Lower leg skin (tissue), 4 donors: ENCODE data around the gene GDF2. TPM values are rescaled to one million over a fixed set of nuclear protein-coding genes. Genes with fewer than 3 reads are reported as not detected.

Source experiments
- DNase-seq, 2 donors: peaks; one replicate each; pipeline ENCODE4 v3.0.0-alpha.2; 2019; ENCODE audit warnings: low spot score in 2 of 2
- H3K4me3 ChIP-seq: fragments of 200-600 bp; sonication (generic); 2 replicates; pipeline ENCODE4 v1.5.1; 2017; ENCODE audit warnings: mild to moderate bottlenecking, low read depth; ENCODE audit not compliant: poor library complexity, severe bottlenecking
- CTCF ChIP-seq, 3 donors: fragments of 450-650 bp; IDR thresholded peaks; one replicate each; pipeline ENCODE4 v1.5.1; 2016; ENCODE audit warnings: antibody characterized with exemption in 3 of 3, mild to moderate bottlenecking in 3 of 3, moderate library complexity in 2 of 3
- POLR2A ChIP-seq, 2 donors: fragments of 450-650 bp; IDR thresholded peaks; one replicate each; pipeline ENCODE4 v1.6.1; 2016 to 2017; ENCODE audit warnings: antibody characterized with exemption in 2 of 2, mild to moderate bottlenecking in 1 of 2, moderate library complexity in 1 of 2
- WGBS, 2 donors: methylation state at CpG; one replicate each; pipeline ENCODE4 v1.1.5; 2018; 5-methylcytosine and 5-hydroxymethylcytosine counted together
- intact Hi-C: fragments of 100-400 bp; cut with DNase I; formaldehyde crosslinking; loops from one replicate; pipeline ENCODE4 v1.15.0; 2023; ENCODE audit warnings: low total_unique reads
- total RNA-seq, 4 donors: library from RNA; depleted of rRNA; stranded (reverse); fragments of >200 nt; gene quantifications; one replicate each; pipeline ENCODE4 v1.1.0, GENCODE V29; 2016

Gene GDF2
- not detected for total RNA-seq

DNA sequence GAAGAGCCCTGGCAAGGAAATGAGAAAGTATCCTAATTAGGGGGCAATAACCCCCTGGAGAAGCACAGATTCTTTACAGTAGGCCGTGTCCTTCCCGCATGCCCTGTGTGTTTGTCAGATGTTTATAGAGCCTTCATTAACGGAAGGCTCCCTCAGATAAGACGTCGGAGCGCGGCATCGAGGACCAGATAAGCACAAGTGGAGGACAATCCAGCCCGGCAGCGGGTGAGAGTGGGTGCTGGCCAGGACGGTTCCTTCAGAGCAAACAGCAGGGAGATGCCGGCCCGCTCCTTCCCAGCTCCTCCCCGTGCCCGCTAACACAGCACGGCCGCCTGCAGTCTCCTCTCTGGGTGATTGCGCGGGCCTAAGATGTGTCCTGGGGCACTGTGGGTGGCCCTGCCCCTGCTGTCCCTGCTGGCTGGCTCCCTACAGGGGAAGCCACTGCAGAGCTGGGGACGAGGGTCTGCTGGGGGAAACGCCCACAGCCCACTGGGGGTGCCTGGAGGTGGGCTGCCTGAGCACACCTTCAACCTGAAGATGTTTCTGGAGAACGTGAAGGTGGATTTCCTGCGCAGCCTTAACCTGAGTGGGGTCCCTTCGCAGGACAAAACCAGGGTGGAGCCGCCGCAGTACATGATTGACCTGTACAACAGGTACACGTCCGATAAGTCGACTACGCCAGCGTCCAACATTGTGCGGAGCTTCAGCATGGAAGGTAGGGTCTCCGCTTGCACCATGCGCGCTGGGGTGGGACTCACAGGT is at the start of gene GDF2:
Gene GDF2 (plus strand): TSS at position 155 of the 762 bp plus-strand sequence. CDS start 215 bp downstream, at position 370.
- 91 to 93% methylated on average over 34 to 35 of the region's 35 CpGs for WGBS, 2 donors
- peak in 1 of 2 donors; percentile 83 for DNase-seq
- intact Hi-C loops, result no loop called here
- no peak within 1 kb of the TSS for H3K4me3 ChIP-seq
- TF ChIP-seq POLR2A (IDR thresholded peaks at IDR 0.05) (no peak), CTCF (IDR thresholded peaks at IDR 0.05) (no peak)

- WGBS, 2 donors, result 83 to 100% methylated on average over 2 of the region's 2 CpGs
- no peak overlapping the region for H3K4me3 ChIP-seq
- no peak for TF ChIP-seq POLR2A (IDR thresholded peaks at IDR 0.05)
- no peak for TF ChIP-seq CTCF (IDR thresholded peaks at IDR 0.05)
- intact Hi-C loops, result no loop called here
- peak in 1 of 2 donors; percentile 39 for DNase-seq
These were observed 46.2 kb upstream of the GDF2 start for GRCh38 chr10:47276071-47276470.

GRCh38 chr10:47276576-47277351 is 45.5 kb upstream of the GDF2 start:
- H3K4me3 ChIP-seq, result no peak overlapping the region
- 67 to 79% methylated on average over 11 of the region's 11 CpGs for WGBS, 2 donors
- TF ChIP-seq POLR2A (IDR thresholded peaks at IDR 0.05) (no peak), CTCF (IDR thresholded peaks at IDR 0.05) (no peak)
- intact Hi-C loops, result no loop called here
- DNase-seq, result peak in 1 of 2 donors; percentile 75

- DNase-seq, result peak in 1 of 2 donors; percentile 77
- no peak overlapping the region for H3K4me3 ChIP-seq
- WGBS, 2 donors, result 64 to 65% methylated on average over 7 of the region's 7 CpGs
- intact Hi-C loops, result no loop called here
- TF ChIP-seq POLR2A (IDR thresholded peaks at IDR 0.05), result no peak
- no peak for TF ChIP-seq CTCF (IDR thresholded peaks at IDR 0.05)
These were observed 44.7 kb upstream of the GDF2 start for GRCh38 chr10:47277352-47278151.

GRCh38 chr10:47278152-47278473 is 44.1 kb upstream of the GDF2 start:
- H3K4me3 ChIP-seq, result no peak overlapping the region
- WGBS, 2 donors, result 78 to 85% methylated on average over 14 to 15 of the region's 15 CpGs
- intact Hi-C loops, result no loop called here
- TF ChIP-seq POLR2A (IDR thresholded peaks at IDR 0.05), result no peak
- no peak for TF ChIP-seq CTCF (IDR thresholded peaks at IDR 0.05)
- DNase-seq, result peak in 1 of 2 donors; percentile 76
